IMR-90 (cell line): ENCODE data around the gene CCDC117. TPM values are rescaled to one million over a fixed set of nuclear protein-coding genes. Genes with fewer than 3 reads are reported as not detected.
"Not testable (repeated sequence)": the region's sequence is repeated elsewhere in the genome, so short reads cannot be mapped to it uniquely, and the experiment has no call there.

Experiments
- ATAC-seq: fragments of 200-7000 bp; cut with Tn5 transposase; 2 replicates; pipeline ENCODE4 v1.9.1; 2020; ENCODE audit warnings: low read depth, mild to moderate bottlenecking, moderate library complexity
- BruUV-seq: library from RNA; stranded (reverse); fragments of 400-500 nt; replicated peaks from 2 replicates; lab custom pipeline; 2021; lab: Mats Ljungman, UMichigan
- CTCF ChIA-PET: fragments of 300-600 bp; formaldehyde crosslinking; extraction: SDS; loops from one replicate; lab custom pipeline; 2021; ENCODE audit warnings: antibody characterized with exemption; lab: Yijun Ruan, JAX
- POLR2A ChIA-PET: fragments of 300-600 bp; sonication (Branson Sonifier 250); formaldehyde crosslinking; loops from one replicate; lab custom pipeline; 2022; ENCODE audit warnings: antibody characterized with exemption; ENCODE audit not compliant: unreplicated experiment; lab: Charles Lee
- DNase-seq: peaks from one replicate; pipeline ENCODE4 v3.0.0; 2013
- H2AFZ ChIP-seq: replicated peaks from 2 replicates; pipeline ENCODE3; 2013; ENCODE audit warnings: low read length, mild to moderate bottlenecking; ENCODE audit not compliant: poor library complexity
- H2AK5ac ChIP-seq: 2 replicates; pipeline ENCODE4 v1.6.1; 2013; ENCODE audit warnings: low read depth, low read length, inconsistent platforms
- H2AK9ac ChIP-seq: replicated peaks from 2 replicates; pipeline ENCODE3; 2013; ENCODE audit warnings: mild to moderate bottlenecking, low read depth, low read length, moderate library complexity; ENCODE audit not compliant: poor library complexity
- H2BK120ac ChIP-seq: 2 replicates; pipeline ENCODE4 v1.6.1; 2013; ENCODE audit warnings: low read depth, low read length, inconsistent platforms
- H2BK15ac ChIP-seq: 3 replicates; pipeline ENCODE4 v1.6.1; 2013; ENCODE audit warnings: low read depth, low read length, inconsistent platforms
- H2BK20ac ChIP-seq: 2 replicates; pipeline ENCODE4 v1.6.1; 2013; ENCODE audit warnings: low read depth, mild to moderate bottlenecking, inconsistent platforms, low read length, moderate library complexity
- H2BK5ac ChIP-seq: 2 replicates; pipeline ENCODE4 v1.6.1; 2013; ENCODE audit warnings: mild to moderate bottlenecking, low read depth, low read length, inconsistent platforms; ENCODE audit not compliant: poor library complexity, severe bottlenecking
- H3K14ac ChIP-seq: replicated peaks from 2 replicates; pipeline ENCODE4 v1.6.1; 2013; ENCODE audit warnings: low read depth, low read length, inconsistent platforms
- H3K18ac ChIP-seq: 2 replicates; pipeline ENCODE4 v1.6.1; 2013; ENCODE audit warnings: low read depth, low read length, control low read depth
- H3K23ac ChIP-seq: 2 replicates; pipeline ENCODE4 v1.6.1; 2013; ENCODE audit warnings: low read depth, low read length, inconsistent platforms
- H3K27ac ChIP-seq: 2 replicates; pipeline ENCODE4 v1.5.1; 2013; ENCODE audit warnings: mild to moderate bottlenecking, control low read depth, low read length; ENCODE audit not compliant: insufficient read depth
- H3K27me3 ChIP-seq: 2 replicates; pipeline ENCODE4 v1.6.1; 2013; ENCODE audit warnings: low read length; ENCODE audit not compliant: control insufficient read depth, insufficient read depth
- H3K36me3 ChIP-seq: 2 replicates; pipeline ENCODE4 v1.6.1; 2013; ENCODE audit warnings: low read length, mixed read lengths; ENCODE audit not compliant: control insufficient read depth, insufficient read depth
- H3K4ac ChIP-seq: 2 replicates; pipeline ENCODE4 v1.6.1; 2013; ENCODE audit warnings: low read depth, low read length, inconsistent platforms
- H3K4me1 ChIP-seq: 2 replicates; pipeline ENCODE4 v1.6.1; 2013; ENCODE audit warnings: low read length, mixed read lengths; ENCODE audit not compliant: control insufficient read depth, insufficient read depth
- H3K4me2 ChIP-seq: 2 replicates; pipeline ENCODE4 v1.6.1; 2013; ENCODE audit warnings: low read depth, mild to moderate bottlenecking, control low read depth, low read length, moderate library complexity
- H3K4me3 ChIP-seq: 2 replicates; pipeline ENCODE4 v1.5.1; 2013; ENCODE audit warnings: low read depth, mild to moderate bottlenecking, control low read depth, low read length, moderate library complexity; ENCODE audit not compliant: insufficient read depth
- H3K56ac ChIP-seq: 2 replicates; pipeline ENCODE4 v1.6.1; 2013; ENCODE audit warnings: low read length, inconsistent platforms; ENCODE audit not compliant: insufficient read depth; ENCODE audit errors: extremely low read depth
- H3K79me1 ChIP-seq, 2 experiments: 2 replicates each; pipeline ENCODE4 v1.6.1; 2013; ENCODE audit warnings: low read length in 2 of 2, inconsistent platforms in 1 of 2, low read depth in 1 of 2
- H3K9ac ChIP-seq: 2 replicates; pipeline ENCODE4 v1.6.1; 2013; ENCODE audit warnings: low read depth, low read length, control low read depth
- H3K9me1 ChIP-seq: 2 replicates; pipeline ENCODE4 v1.6.1; 2013; ENCODE audit warnings: low read length, inconsistent platforms; ENCODE audit not compliant: insufficient read depth
- H3K9me3 ChIP-seq: 2 replicates; pipeline ENCODE4 v1.6.1; 2013; ENCODE audit warnings: low read length; ENCODE audit not compliant: control insufficient read depth, insufficient read depth
- H4K20me1 ChIP-seq: 2 replicates; pipeline ENCODE4 v1.6.1; 2013; ENCODE audit warnings: low read length, inconsistent platforms; ENCODE audit not compliant: insufficient read depth
- H4K5ac ChIP-seq: 2 replicates; pipeline ENCODE4 v1.6.1; 2013; ENCODE audit warnings: mild to moderate bottlenecking, low read depth, low read length, control low read depth
- H4K8ac ChIP-seq, 2 experiments: 2 replicates each; pipeline ENCODE4 v1.6.1; 2013; ENCODE audit warnings: low read depth in 2 of 2, low read length in 2 of 2, control low read depth in 1 of 2, inconsistent platforms in 1 of 2
- H4K91ac ChIP-seq: 2 replicates; pipeline ENCODE4 v1.6.1; 2013; ENCODE audit warnings: low read depth, low read length, inconsistent platforms; ENCODE audit not compliant: insufficient read depth
- WGBS, 2 experiments: methylation state at CpG; one replicate each; pipeline versions ENCODE4 v1.1.5 to v1.1.7; 2013; ENCODE audit warnings: missing lambda C conversion rate in 2 of 2; ENCODE audit not compliant: insufficient read length in 1 of 2; ENCODE audit errors: extremely low coverage in 2 of 2; 5-methylcytosine and 5-hydroxymethylcytosine counted together
- dilution Hi-C: fragments of 300-500 bp; cut with HindIII; formaldehyde crosslinking; loops from one replicate; pipeline ENCODE4 v1.14.3; 2018; ENCODE audit warnings: low sequenced_read_pairs; ENCODE audit not compliant: unreplicated experiment
- in situ Hi-C: fragments of 300-500 bp; cut with MboI; formaldehyde crosslinking; loops from 3 replicates; pipeline ENCODE4 v1.14.3; 2019; ENCODE audit warnings: low sequenced_read_pairs, inconsistent platforms, mixed read lengths
- intact Hi-C: fragments of 100-400 bp; cut with micrococcal nuclease; formaldehyde crosslinking; loops from 2 replicates; pipeline ENCODE4 v1.10.0; 2022
- polyA plus RNA-seq, 3 experiments: library from polyadenylated mRNA; depleted of rRNA; stranded (reverse); fragments of >200 nt; gene quantifications; 2 replicates each; pipeline ENCODE4 v1.2.3, GENCODE V29; 2012; ENCODE audit warnings: low replicate concordance in 1 of 3
- total RNA-seq: library from RNA; depleted of rRNA; stranded (reverse); fragments of >200 nt; gene quantifications from 2 replicates; pipeline ENCODE4 v1.2.3, GENCODE V29; 2012

The CCDC117 gene
- total and polyA plus RNA-seq, 2 of the 4 experiments (the other 2 are of a cell fraction) = 5.9 to 7.0 TPM

GRCh38 chr22:28738876-28739275, 33.6 kb upstream of the CCDC117 start:
- in situ Hi-C loops, H2BK120ac ChIP-seq, H3K4me2 ChIP-seq, H4K5ac ChIP-seq, H2AFZ ChIP-seq, H3K27me3 ChIP-seq, H2BK5ac ChIP-seq, H3K4ac ChIP-seq, H2AK5ac ChIP-seq, H3K4me3 ChIP-seq, H3K18ac ChIP-seq, CTCF ChIA-PET, BruUV-seq, H2BK20ac ChIP-seq, DNase-seq, H3K9ac ChIP-seq, intact Hi-C loops, H3K23ac ChIP-seq, H3K14ac ChIP-seq, H3K36me3 ChIP-seq, H4K20me1 ChIP-seq, H4K91ac ChIP-seq, H3K9me3 ChIP-seq, H4K8ac ChIP-seq, H2AK9ac ChIP-seq, ATAC-seq, H3K27ac ChIP-seq, dilution Hi-C loops, H3K4me1 ChIP-seq, H3K56ac ChIP-seq, H3K9me1 ChIP-seq, POLR2A ChIA-PET, H2BK15ac ChIP-seq: not testable (repeated sequence)
- WGBS, 2 experiments = 94% methylated on average over 5 of the region's 8 CpGs; no CpG with 5 or more reads in 1 of the 2 experiments
- H3K79me1 ChIP-seq = peaks cover 24 to 30% of the 10 kb centered on the region in 2 experiments
